MM.1S (cell line): Measurements from ENCODE around the gene SOX11.

Source experiments
- DNase-seq: peaks from one replicate; pipeline ENCODE4 v3.0.0-alpha.2; 2015
- H2AFZ ChIP-seq: fragments of 300-600 bp; sonication (generic); 2 replicates; pipeline ENCODE4 v1.6.0; 2016; ENCODE audit warnings: antibody characterized with exemption, low read length
- H3F3A ChIP-seq: fragments of 300-600 bp; sonication (generic); 2 replicates; pipeline ENCODE4 v1.6.1; 2016; ENCODE audit warnings: mild to moderate bottlenecking, antibody characterized with exemption, low read length, moderate library complexity, mixed read lengths; ENCODE audit not compliant: insufficient read depth
- H3K27ac ChIP-seq: fragments of 300-600 bp; sonication (generic); 2 replicates; pipeline ENCODE4 v1.5.1; 2016; ENCODE audit warnings: mild to moderate bottlenecking, low read length
- H3K27me3 ChIP-seq: fragments of 300-600 bp; sonication (generic); replicated peaks from 2 replicates; pipeline ENCODE4 v1.6.0; 2016; ENCODE audit warnings: low read length; ENCODE audit not compliant: insufficient read depth
- H3K36me3 ChIP-seq: fragments of 300-600 bp; sonication (generic); replicated peaks from 2 replicates; pipeline ENCODE4 v1.6.1; 2016; ENCODE audit warnings: mild to moderate bottlenecking, low read length, mixed read lengths; ENCODE audit not compliant: insufficient read depth
- H3K4me1 ChIP-seq: fragments of 300-600 bp; sonication (generic); 2 replicates; pipeline ENCODE4 v1.6.1; 2016; ENCODE audit warnings: low read length, mixed read lengths
- H3K4me2 ChIP-seq: fragments of 300-600 bp; sonication (generic); 2 replicates; pipeline ENCODE4 v1.6.0; 2016; ENCODE audit warnings: low read depth, low read length
- H3K4me3 ChIP-seq: fragments of 300-600 bp; sonication (generic); 2 replicates; pipeline ENCODE4 v1.5.1; 2016; ENCODE audit warnings: low read length, mixed read lengths
- H3K79me2 ChIP-seq: fragments of 300-600 bp; sonication (generic); 2 replicates; pipeline ENCODE4 v1.6.1; 2016; ENCODE audit warnings: mixed run types, low read length, mixed read lengths
- H3K9ac ChIP-seq: fragments of 300-600 bp; sonication (generic); 2 replicates; pipeline ENCODE4 v1.6.1; 2016; ENCODE audit warnings: low read length, mixed read lengths
- H3K9me2 ChIP-seq: fragments of 300-600 bp; sonication (generic); replicated peaks from 2 replicates; pipeline ENCODE4 v1.6.1; 2016; ENCODE audit warnings: mild to moderate bottlenecking, low read length, mixed read lengths; ENCODE audit not compliant: insufficient read depth
- H3K9me3 ChIP-seq: fragments of 300-600 bp; sonication (generic); replicated peaks from 2 replicates; pipeline ENCODE4 v1.6.1; 2016; ENCODE audit warnings: mild to moderate bottlenecking, low read length, mixed read lengths; ENCODE audit not compliant: insufficient read depth
- H4K20me1 ChIP-seq: fragments of 300-600 bp; sonication (generic); 2 replicates; pipeline ENCODE4 v1.6.1; 2016; ENCODE audit warnings: mild to moderate bottlenecking, low read length, moderate library complexity, mixed read lengths; ENCODE audit not compliant: insufficient read depth
- EZH2 ChIP-seq: fragments of 300-600 bp; sonication (generic); optimal IDR thresholded peaks from 2 replicates; pipeline ENCODE3; 2017; ENCODE audit warnings: low read depth, mild to moderate bottlenecking, antibody characterized with exemption, low read length, mixed read lengths
- EZH2phosphoT487 ChIP-seq: fragments of 300-600 bp; sonication (generic); IDR thresholded peaks from 2 replicates; pipeline ENCODE4 v1.6.1; 2018; ENCODE audit warnings: antibody characterized with exemption, low read length
- TF ChIP-seq, protein P1 (sequence below): fragments of 300-600 bp; sonication (generic); IDR thresholded peaks from 2 replicates; pipeline ENCODE4 v1.5.1; 2016; ENCODE audit warnings: antibody characterized with exemption, low read length, mixed read lengths

The SOX11 gene

GRCh38 chr2:5730386-5730785 is 38.2 kb downstream of the SOX11 start:
- DNase-seq, result no peak
- H3K36me3 ChIP-seq, result no peaks in the 10 kb centered on the region
- no peaks in the 10 kb centered on the region for H3F3A ChIP-seq
- no peaks in the 10 kb centered on the region for H4K20me1 ChIP-seq
- H3K4me1 ChIP-seq, result no peaks in the 10 kb centered on the region
- H2AFZ ChIP-seq, result no peak overlapping the region
- H3K9me2 ChIP-seq, result no peaks in the 10 kb centered on the region
- H3K79me2 ChIP-seq, result no peaks in the 10 kb centered on the region
- no peaks in the 10 kb centered on the region for H3K9me3 ChIP-seq
- H3K27ac ChIP-seq, result no peak overlapping the region
- no peak overlapping the region for H3K4me3 ChIP-seq
- no peaks in the 10 kb centered on the region for H3K27me3 ChIP-seq
- TF ChIP-seq EZH2 (no peak), EZH2phosphoT487 (no peak)
- TF ChIP-seq, protein P1, sequence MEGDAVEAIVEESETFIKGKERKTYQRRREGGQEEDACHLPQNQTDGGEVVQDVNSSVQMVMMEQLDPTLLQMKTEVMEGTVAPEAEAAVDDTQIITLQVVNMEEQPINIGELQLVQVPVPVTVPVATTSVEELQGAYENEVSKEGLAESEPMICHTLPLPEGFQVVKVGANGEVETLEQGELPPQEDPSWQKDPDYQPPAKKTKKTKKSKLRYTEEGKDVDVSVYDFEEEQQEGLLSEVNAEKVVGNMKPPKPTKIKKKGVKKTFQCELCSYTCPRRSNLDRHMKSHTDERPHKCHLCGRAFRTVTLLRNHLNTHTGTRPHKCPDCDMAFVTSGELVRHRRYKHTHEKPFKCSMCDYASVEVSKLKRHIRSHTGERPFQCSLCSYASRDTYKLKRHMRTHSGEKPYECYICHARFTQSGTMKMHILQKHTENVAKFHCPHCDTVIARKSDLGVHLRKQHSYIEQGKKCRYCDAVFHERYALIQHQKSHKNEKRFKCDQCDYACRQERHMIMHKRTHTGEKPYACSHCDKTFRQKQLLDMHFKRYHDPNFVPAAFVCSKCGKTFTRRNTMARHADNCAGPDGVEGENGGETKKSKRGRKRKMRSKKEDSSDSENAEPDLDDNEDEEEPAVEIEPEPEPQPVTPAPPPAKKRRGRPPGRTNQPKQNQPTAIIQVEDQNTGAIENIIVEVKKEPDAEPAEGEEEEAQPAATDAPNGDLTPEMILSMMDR, result no peak
- H3K9ac ChIP-seq, result no peak overlapping the region
- H3K4me2 ChIP-seq, result no peak overlapping the region

DNA sequence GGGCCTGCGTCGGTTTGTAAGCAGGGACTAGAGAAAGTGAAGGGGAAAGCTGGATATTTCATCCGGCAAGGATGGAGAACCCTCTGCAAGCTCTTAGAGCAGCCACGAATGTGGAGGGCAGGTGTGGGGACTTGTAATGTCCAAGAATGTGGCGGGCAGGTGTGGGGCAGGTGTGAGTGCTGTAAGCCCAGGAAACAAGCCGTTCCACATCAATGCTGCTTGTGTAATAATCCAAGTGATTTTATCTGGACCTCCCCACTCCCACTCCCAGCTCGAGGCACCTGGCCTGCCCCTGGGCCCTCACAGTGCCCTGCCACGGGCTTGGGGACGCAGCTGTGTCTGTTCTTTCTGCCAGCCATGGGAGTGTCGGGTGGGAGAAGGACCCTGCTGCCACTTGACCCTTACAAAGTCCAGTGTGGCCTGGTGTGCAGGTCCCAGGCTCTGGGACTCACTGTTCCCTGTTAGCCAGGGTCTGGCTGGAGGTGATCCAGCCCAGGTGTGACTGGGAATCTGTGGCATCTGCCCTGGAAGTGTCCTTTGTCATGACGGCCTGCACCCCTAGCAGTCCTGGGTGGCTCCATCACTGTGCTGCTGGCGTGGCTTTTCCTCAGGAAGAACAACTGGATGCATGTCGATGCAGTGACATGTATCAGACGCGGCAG is 42.8 kb downstream of the SOX11 start:
- no peak overlapping the region for H3K4me2 ChIP-seq
- TF ChIP-seq, protein P1, result no peak
- TF ChIP-seq EZH2phosphoT487 (no peak), EZH2 (no peak)
- no peak overlapping the region for H3K27ac ChIP-seq
- no peaks in the 10 kb centered on the region for H3K27me3 ChIP-seq
- H3K4me1 ChIP-seq, result no peaks in the 10 kb centered on the region
- H3K4me3 ChIP-seq, result no peak overlapping the region
- no peaks in the 10 kb centered on the region for H3K9me3 ChIP-seq
- DNase-seq, result no peak
- H3K36me3 ChIP-seq, result no peaks in the 10 kb centered on the region
- no peaks in the 10 kb centered on the region for H3K79me2 ChIP-seq
- no peaks in the 10 kb centered on the region for H3F3A ChIP-seq
- H2AFZ ChIP-seq, result no peak overlapping the region
- no peak overlapping the region for H3K9ac ChIP-seq
- no peaks in the 10 kb centered on the region for H4K20me1 ChIP-seq
- H3K9me2 ChIP-seq, result no peaks in the 10 kb centered on the region

DNA sequence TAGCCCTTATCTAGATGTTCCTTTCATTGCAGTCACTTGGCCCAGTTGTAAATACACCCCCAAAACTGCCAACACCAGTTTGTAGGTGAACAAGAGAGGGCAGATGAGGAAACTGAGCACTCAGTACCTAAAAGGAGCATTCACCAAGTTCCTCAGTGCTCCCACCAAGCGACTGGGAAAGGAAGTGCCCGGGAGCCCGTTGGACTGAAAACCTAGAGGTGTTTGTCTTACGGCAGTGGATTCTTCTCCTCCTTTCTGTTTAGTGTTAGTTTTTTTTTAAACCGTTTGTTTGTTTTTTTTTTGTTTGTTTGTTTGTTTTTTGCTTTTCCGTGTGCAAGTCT is 43.3 kb downstream of the SOX11 start:
- DNase-seq, result no peak
- H3K36me3 ChIP-seq, result no peaks in the 10 kb centered on the region
- H3K27me3 ChIP-seq, result no peaks in the 10 kb centered on the region
- H3K4me3 ChIP-seq, result no peak overlapping the region
- no peaks in the 10 kb centered on the region for H4K20me1 ChIP-seq
- H2AFZ ChIP-seq, result no peak overlapping the region
- H3K9me2 ChIP-seq, result no peaks in the 10 kb centered on the region
- H3F3A ChIP-seq, result no peaks in the 10 kb centered on the region
- no peaks in the 10 kb centered on the region for H3K4me1 ChIP-seq
- TF ChIP-seq EZH2 (no peak), EZH2phosphoT487 (no peak)
- TF ChIP-seq, protein P1, result no peak
- H3K4me2 ChIP-seq, result no peak overlapping the region
- H3K9me3 ChIP-seq, result no peaks in the 10 kb centered on the region
- H3K27ac ChIP-seq, result no peak overlapping the region
- H3K9ac ChIP-seq, result no peak overlapping the region
- no peaks in the 10 kb centered on the region for H3K79me2 ChIP-seq
